Measurements from ENCODE around the gene LRCH3.
A peak's percentile ranks its signal among the peaks of the same experiment; 100 is the strongest.

Gene LRCH3

GRCh38 chr3:197758512-197758911 is 32.5 kb upstream of the LRCH3 start:
- no peak for DNase-seq (ENCODE audit: insufficient read length, low spot score)
- peak; percentile 82 for FAIRE-seq
- no peak for TF ChIP-seq CTCF (IDR thresholded peaks at IDR 0.05; ENCODE audit: insufficient read depth, missing control alignments)

GRCh38 chr3:197761784-197762183 is 29.3 kb upstream of the LRCH3 start:
- no peak for TF ChIP-seq CTCF (IDR thresholded peaks at IDR 0.05; ENCODE audit: insufficient read depth, missing control alignments)
- FAIRE-seq (no peak), DNase-seq (ENCODE audit: insufficient read length, low spot score) (no peak)

- DNase-seq (ENCODE audit: insufficient read length, low spot score), result no peak
- no peak for TF ChIP-seq CTCF (IDR thresholded peaks at IDR 0.05; ENCODE audit: insufficient read depth, missing control alignments)
These were observed 15.7 kb upstream of the LRCH3 start for GRCh38 chr3:197775317-197775716.

GRCh38 chr3:197782230-197782629 is 8.8 kb upstream of the LRCH3 start:
- DNase-seq (ENCODE audit: insufficient read length, low spot score) (no peak), FAIRE-seq (no peak)
- no peak for TF ChIP-seq CTCF (IDR thresholded peaks at IDR 0.05; ENCODE audit: insufficient read depth, missing control alignments)

More at GRCh38 chr3:197775317-197775716, 15.7 kb upstream of the LRCH3 start:
- FAIRE-seq, result no peak

GRCh38 chr3:197784019-197784585 is 7.0 kb upstream of the LRCH3 start:
- TF ChIP-seq CTCF (IDR thresholded peaks at IDR 0.05; ENCODE audit: insufficient read depth, missing control alignments), result no peak
- no peak for FAIRE-seq

GRCh38 chr3:197787412-197787811 is 3.6 kb upstream of the LRCH3 start:
- TF ChIP-seq CTCF (IDR thresholded peaks at IDR 0.05; ENCODE audit: insufficient read depth, missing control alignments), result no peak
- DNase-seq (ENCODE audit: insufficient read length, low spot score) (no peak), FAIRE-seq (no peak)

More at GRCh38 chr3:197784019-197784585, 7.0 kb upstream of the LRCH3 start:
- DNase-seq (ENCODE audit: insufficient read length, low spot score), result no peak

GRCh38 chr3:197789309-197789708 is 1.7 kb upstream of the LRCH3 start:
- no peak for DNase-seq (ENCODE audit: insufficient read length, low spot score)

More at GRCh38 chr3:197789309-197789708, 1.7 kb upstream of the LRCH3 start:
- TF ChIP-seq CTCF (IDR thresholded peaks at IDR 0.05; ENCODE audit: insufficient read depth, missing control alignments), result no peak
- FAIRE-seq, result no peak
